Posterior cingulate gyrus (tissue), 11 donors: Measurements from ENCODE around the gene WDR7.

Source experiments
- DNase-seq, 10 donors: peaks; one replicate each; pipeline versions ENCODE4 v3.0.0 to v3.0.0-alpha.2; 2020 to 2021; ENCODE audit warnings: mixed read lengths in 3 of 10
- intact Hi-C: fragments of 100-400 bp; cut with DNase I; formaldehyde crosslinking; loops from one replicate; pipeline ENCODE4 v1.15.1; 2023

Gene WDR7

GRCh38 chr18:56926734-56927133 lies 275.6 kb downstream of the WDR7 start:
- intact Hi-C loops: no loop called here
- DNase-seq: no peak

GRCh38 chr18:56927786-56928185 lies 276.6 kb downstream of the WDR7 start:
- DNase-seq: no peak
- intact Hi-C loops: no loop called here

GRCh38 chr18:56929886-56930285 lies 278.7 kb downstream of the WDR7 start:
- intact Hi-C loops: no loop called here
- DNase-seq: peak in 4 of 10 donors; percentile 12 to 85 (median 48)

GRCh38 chr18:56933472-56933871 lies 282.3 kb downstream of the WDR7 start:
- intact Hi-C loops: no loop called here
- no peak for DNase-seq

- intact Hi-C loops: no loop called here
- DNase-seq: no peak
Measured at GRCh38 chr18:56934131-56934530, 283.0 kb downstream of the WDR7 start.

- no peak for DNase-seq
- intact Hi-C loops: no loop called here
Measured at GRCh38 chr18:56934906-56935305, 283.7 kb downstream of the WDR7 start.

GRCh38 chr18:56935434-56936040 lies 284.4 kb downstream of the WDR7 start:
- intact Hi-C loops: no loop called here

GRCh38 chr18:56936457-56936856 lies 285.3 kb downstream of the WDR7 start:
- no peak for DNase-seq
- intact Hi-C loops: no loop called here

More at GRCh38 chr18:56935434-56936040, 284.4 kb downstream of the WDR7 start:
- DNase-seq: no peak

GRCh38 chr18:56937874-56938430 lies 286.8 kb downstream of the WDR7 start:
- DNase-seq: no peak
- intact Hi-C loops: no loop called here

GRCh38 chr18:56945171-56946083 lies 294.3 kb downstream of the WDR7 start:
- DNase-seq: no peak
- intact Hi-C loops: no loop called here

- intact Hi-C loops: no loop called here
- no peak for DNase-seq
Measured at GRCh38 chr18:56947236-56947635, 296.1 kb downstream of the WDR7 start.

GRCh38 chr18:56952026-56952425 lies 300.9 kb downstream of the WDR7 start:
- intact Hi-C loops: no loop called here

GRCh38 chr18:56953428-56954198 lies 302.5 kb downstream of the WDR7 start:
- intact Hi-C loops: no loop called here
- no peak for DNase-seq

More at GRCh38 chr18:56952026-56952425, 300.9 kb downstream of the WDR7 start:
- DNase-seq: no peak

GRCh38 chr18:56955490-56955889 lies 304.3 kb downstream of the WDR7 start:
- intact Hi-C loops: no loop called here
- no peak for DNase-seq

GRCh38 chr18:56959120-56959519 lies 308.0 kb downstream of the WDR7 start:
- intact Hi-C loops: no loop called here
- DNase-seq: no peak

GRCh38 chr18:56962322-56962721 lies 311.2 kb downstream of the WDR7 start:
- intact Hi-C loops: no loop called here
- no peak for DNase-seq

GRCh38 chr18:56967035-56967434 lies 315.9 kb downstream of the WDR7 start:
- DNase-seq: no peak
- intact Hi-C loops: no loop called here

- no peak for DNase-seq
- intact Hi-C loops: no loop called here
Measured at GRCh38 chr18:56973487-56973886, 322.3 kb downstream of the WDR7 start.

- intact Hi-C loops: no loop called here
- no peak for DNase-seq
Measured at GRCh38 chr18:56974141-56974540, 323.0 kb downstream of the WDR7 start.

- no peak for DNase-seq
- intact Hi-C loops: no loop called here
Measured at GRCh38 chr18:56975276-56975675, 324.1 kb downstream of the WDR7 start.

- intact Hi-C loops: no loop called here
- DNase-seq: peak in 1 of 10 donors; percentile 75
Measured at GRCh38 chr18:56977309-56977708, 326.1 kb downstream of the WDR7 start.
